Colonic mucosa (tissue), 4 donors: ENCODE data around the gene MATN1. TPM values are rescaled to one million over a fixed set of nuclear protein-coding genes. Genes with fewer than 3 reads are reported as not detected.

Experiments used
- DNase-seq: peaks from one replicate; pipeline ENCODE4 v3.0.0-alpha.2; 2020
- H3K27ac ChIP-seq: fragments of 200-600 bp; one replicate; pipeline ENCODE4 v1.8.0; 2021
- H3K27me3 ChIP-seq: fragments of 200-600 bp; one replicate; pipeline ENCODE4 v1.8.0; 2021
- H3K36me3 ChIP-seq: fragments of 200-600 bp; one replicate; pipeline ENCODE4 v1.8.0; 2021
- H3K4me1 ChIP-seq: fragments of 200-600 bp; one replicate; pipeline ENCODE4 v1.8.0; 2021; ENCODE audit warnings: mild to moderate bottlenecking
- H3K4me3 ChIP-seq: fragments of 200-600 bp; one replicate; pipeline ENCODE4 v1.8.0; 2021
- H3K9ac ChIP-seq, 2 donors: one replicate each; pipeline ENCODE4 v1.7.0; 2013; ENCODE audit warnings: control low read depth in 2 of 2, low read depth in 2 of 2, low read length in 2 of 2
- H3K9me3 ChIP-seq: fragments of 200-600 bp; one replicate; pipeline ENCODE4 v1.8.0; 2021
- CTCF ChIP-seq: fragments of 200-600 bp; IDR thresholded peaks from one replicate; pipeline ENCODE4 v1.8.0; 2022; ENCODE audit warnings: antibody characterized with exemption, mild to moderate bottlenecking
- intact Hi-C: fragments of 100-400 bp; cut with DNase I; formaldehyde crosslinking; loops from one replicate; pipeline ENCODE4 v1.14.1; 2022
- total RNA-seq, 2 donors: library from RNA; stranded (reverse); fragmentation: NEBNext Ultra II Directional in 1 of 2; extraction: Animal tissue kit (Norgen Biotek cat#: 25700) in 1 of 2; gene quantifications; one replicate each; pipeline ENCODE4 v1.2.1, GENCODE V29; 2021
- donor health status: healthy.
- donor health status: DM: no; HTN: no; CAD: no.
- donor health status: DM: no; HTN: no; CAD: no.

The MATN1 gene
- total RNA-seq, 2 donors from 2014 or later = not detected

GRCh38 chr1:30718091-30718635, 5.2 kb downstream of the MATN1 start:
- peak overlapping the region; percentile 36 for H3K4me3 ChIP-seq

GRCh38 chr1:30716646-30717045, 6.7 kb downstream of the MATN1 start:
- intact Hi-C loops = loop anchor here (5.0 kb wide), 1 partner anchor 196 kb away; no protein-coding TSS in a partner anchor
- Histone ChIP-seq H3K9me3 (no peaks in the 10 kb centered on the region), H3K4me3 (no peak overlapping the region), H3K4me1 (peaks cover 5% of the 10 kb centered on the region), H3K9ac (no peak overlapping the region), H3K36me3 (no peaks in the 10 kb centered on the region), H3K27ac (no peak overlapping the region), H3K27me3 (no peaks in the 10 kb centered on the region)
- no peak for TF ChIP-seq CTCF
- DNase-seq = no peak

More at GRCh38 chr1:30718091-30718635, 5.2 kb downstream of the MATN1 start:
- peak; percentile 100 for DNase-seq
- TF ChIP-seq CTCF = no peak
- H3K27ac ChIP-seq = peak overlapping the region; percentile 71
- no peaks in the 10 kb centered on the region for H3K9me3 ChIP-seq
- no peaks in the 10 kb centered on the region for H3K36me3 ChIP-seq
- intact Hi-C loops = loop anchor here (5.0 kb wide), 1 partner anchor 194 kb away; no protein-coding TSS in a partner anchor
- H3K27me3 ChIP-seq = no peaks in the 10 kb centered on the region
- peaks cover 5% of the 10 kb centered on the region for H3K4me1 ChIP-seq
- H3K9ac ChIP-seq = no peak overlapping the region

GRCh38 chr1:30715886-30716285, 7.5 kb downstream of the MATN1 start:
- Histone ChIP-seq H3K4me3 (no peak overlapping the region), H3K36me3 (no peaks in the 10 kb centered on the region), H3K9me3 (no peaks in the 10 kb centered on the region), H3K4me1 (peaks cover 5% of the 10 kb centered on the region), H3K27ac (no peak overlapping the region), H3K9ac (no peak overlapping the region), H3K27me3 (no peaks in the 10 kb centered on the region)
- TF ChIP-seq CTCF = no peak
- intact Hi-C loops = loop anchor here (5.0 kb wide), 1 partner anchor 196 kb away; no protein-coding TSS in a partner anchor
- no peak for DNase-seq

- no peak overlapping the region for H3K4me3 ChIP-seq
- DNase-seq = peak; percentile 35
- intact Hi-C loops = loop anchor here (5.0 kb wide), 1 partner anchor 197 kb away; no protein-coding TSS in a partner anchor
- H3K27ac ChIP-seq = no peak overlapping the region
- H3K36me3 ChIP-seq = no peaks in the 10 kb centered on the region
- no peaks in the 10 kb centered on the region for H3K27me3 ChIP-seq
- peaks cover 5% of the 10 kb centered on the region for H3K4me1 ChIP-seq
- H3K9ac ChIP-seq = no peak overlapping the region
- TF ChIP-seq CTCF = peak; percentile 16
- H3K9me3 ChIP-seq = no peaks in the 10 kb centered on the region
Measured at GRCh38 chr1:30715216-30715615, 8.2 kb downstream of the MATN1 start.

GRCh38 chr1:30714536-30715090, 8.8 kb downstream of the MATN1 start:
- intact Hi-C loops = loop anchor here (5.0 kb wide), 1 partner anchor 198 kb away; no protein-coding TSS in a partner anchor
- no peaks in the 10 kb centered on the region for H3K27me3 ChIP-seq
- no peak for TF ChIP-seq CTCF
- no peak overlapping the region for H3K4me3 ChIP-seq
- H3K9me3 ChIP-seq = no peaks in the 10 kb centered on the region
- H3K9ac ChIP-seq = no peak overlapping the region
- no peak overlapping the region for H3K27ac ChIP-seq
- DNase-seq = no peak
- H3K36me3 ChIP-seq = no peaks in the 10 kb centered on the region
- H3K4me1 ChIP-seq = peaks cover 4% of the 10 kb centered on the region
